B cell (primary cell): Measurements from ENCODE around the gene TMEM132A.

Source experiments
- CTCF ChIP-seq: fragments of 200-600 bp; IDR thresholded peaks from one replicate; pipeline ENCODE4 v1.8.0; 2022; ENCODE audit warnings: antibody characterized with exemption, mild to moderate bottlenecking
- EZH2 ChIP-seq: IDR thresholded peaks from 2 replicates; pipeline ENCODE4 v1.6.1; 2012; ENCODE audit warnings: borderline replicate concordance, low read depth, mild to moderate bottlenecking, moderate library complexity, low read length; ENCODE audit not compliant: insufficient read depth, poor library complexity, severe bottlenecking

GRCh38 chr11:60929764-60930163 lies 5.5 kb downstream of the TMEM132A start:
- TF ChIP-seq CTCF, result no peak
- no peak for TF ChIP-seq EZH2
